ENCODE measurements around the gene SLC18A3.

The SLC18A3 gene

GRCh38 chr10:49614242-49615198, 4.4 kb downstream of the SLC18A3 start:
- no peak overlapping the region for H2AFZ ChIP-seq
- H3K27ac ChIP-seq, result no peak overlapping the region
- no peak for TF ChIP-seq CTCF (IDR thresholded peaks at IDR 0.05)
- H3K9me3 ChIP-seq (ENCODE audit: control insufficient read depth, low read length), result no peaks in the 10 kb centered on the region
- no peak overlapping the region for H3K4me3 ChIP-seq (ENCODE audit: low read depth, low read length)
- no peak overlapping the region for H3K4me2 ChIP-seq (ENCODE audit: low read length)
- peaks cover 14% of the 10 kb centered on the region for H3K4me1 ChIP-seq
- no peaks in the 10 kb centered on the region for H3K79me2 ChIP-seq
- no peaks in the 10 kb centered on the region for H3K36me3 ChIP-seq (ENCODE audit: control insufficient read depth, insufficient read depth, low read length)
- peaks cover 4% of the 10 kb centered on the region for H3K27me3 ChIP-seq (ENCODE audit: control insufficient read depth, insufficient read depth, low read length)
- no peak overlapping the region for H3K9ac ChIP-seq

- H3K4me1 ChIP-seq, result peaks cover 14% of the 10 kb centered on the region
- no peak overlapping the region for H3K27ac ChIP-seq
- no peak overlapping the region for H3K4me3 ChIP-seq (ENCODE audit: low read depth, low read length)
- H3K36me3 ChIP-seq (ENCODE audit: control insufficient read depth, insufficient read depth, low read length), result no peaks in the 10 kb centered on the region
- H3K79me2 ChIP-seq, result no peaks in the 10 kb centered on the region
- H3K4me2 ChIP-seq (ENCODE audit: low read length), result no peak overlapping the region
- no peak overlapping the region for H3K9ac ChIP-seq
- TF ChIP-seq CTCF (IDR thresholded peaks at IDR 0.05), result no peak
- no peaks in the 10 kb centered on the region for H3K9me3 ChIP-seq (ENCODE audit: control insufficient read depth, low read length)
- H3K27me3 ChIP-seq (ENCODE audit: control insufficient read depth, insufficient read depth, low read length), result peaks cover 4% of the 10 kb centered on the region
- no peak overlapping the region for H2AFZ ChIP-seq
These were observed 5.1 kb downstream of the SLC18A3 start for GRCh38 chr10:49615213-49615612.

GRCh38 chr10:49615721-49616120, 5.6 kb downstream of the SLC18A3 start:
- H3K27me3 ChIP-seq (ENCODE audit: control insufficient read depth, insufficient read depth, low read length), result peaks cover 4% of the 10 kb centered on the region

GRCh38 chr10:49616421-49617101, 6.5 kb downstream of the SLC18A3 start:
- Histone ChIP-seq H3K27me3 (ENCODE audit: control insufficient read depth, insufficient read depth, low read length) (peaks cover 4% of the 10 kb centered on the region), H3K79me2 (no peaks in the 10 kb centered on the region), H2AFZ (no peak overlapping the region), H3K27ac (no peak overlapping the region), H3K4me2 (ENCODE audit: low read length) (no peak overlapping the region), H3K9ac (no peak overlapping the region), H3K4me1 (peaks cover 6% of the 10 kb centered on the region), H3K4me3 (ENCODE audit: low read depth, low read length) (no peak overlapping the region), H3K9me3 (ENCODE audit: control insufficient read depth, low read length) (no peaks in the 10 kb centered on the region), H3K36me3 (ENCODE audit: control insufficient read depth, insufficient read depth, low read length) (no peaks in the 10 kb centered on the region)
- TF ChIP-seq CTCF (IDR thresholded peaks at IDR 0.05), result no peak

More at GRCh38 chr10:49615721-49616120, 5.6 kb downstream of the SLC18A3 start:
- H3K9ac ChIP-seq, result no peak overlapping the region
- TF ChIP-seq CTCF (IDR thresholded peaks at IDR 0.05), result no peak
- H3K4me2 ChIP-seq (ENCODE audit: low read length), result no peak overlapping the region
- H2AFZ ChIP-seq, result no peak overlapping the region
- no peaks in the 10 kb centered on the region for H3K79me2 ChIP-seq
- no peak overlapping the region for H3K27ac ChIP-seq
- H3K4me1 ChIP-seq, result peaks cover 14% of the 10 kb centered on the region
- no peaks in the 10 kb centered on the region for H3K36me3 ChIP-seq (ENCODE audit: control insufficient read depth, insufficient read depth, low read length)
- H3K9me3 ChIP-seq (ENCODE audit: control insufficient read depth, low read length), result no peaks in the 10 kb centered on the region
- no peak overlapping the region for H3K4me3 ChIP-seq (ENCODE audit: low read depth, low read length)
